ENCODE measurements around the gene PPARD.
"Not testable (repeated sequence)": the region's sequence is repeated elsewhere in the genome, so short reads cannot be mapped to it uniquely, and the experiment has no call there.

The PPARD gene

DNA sequence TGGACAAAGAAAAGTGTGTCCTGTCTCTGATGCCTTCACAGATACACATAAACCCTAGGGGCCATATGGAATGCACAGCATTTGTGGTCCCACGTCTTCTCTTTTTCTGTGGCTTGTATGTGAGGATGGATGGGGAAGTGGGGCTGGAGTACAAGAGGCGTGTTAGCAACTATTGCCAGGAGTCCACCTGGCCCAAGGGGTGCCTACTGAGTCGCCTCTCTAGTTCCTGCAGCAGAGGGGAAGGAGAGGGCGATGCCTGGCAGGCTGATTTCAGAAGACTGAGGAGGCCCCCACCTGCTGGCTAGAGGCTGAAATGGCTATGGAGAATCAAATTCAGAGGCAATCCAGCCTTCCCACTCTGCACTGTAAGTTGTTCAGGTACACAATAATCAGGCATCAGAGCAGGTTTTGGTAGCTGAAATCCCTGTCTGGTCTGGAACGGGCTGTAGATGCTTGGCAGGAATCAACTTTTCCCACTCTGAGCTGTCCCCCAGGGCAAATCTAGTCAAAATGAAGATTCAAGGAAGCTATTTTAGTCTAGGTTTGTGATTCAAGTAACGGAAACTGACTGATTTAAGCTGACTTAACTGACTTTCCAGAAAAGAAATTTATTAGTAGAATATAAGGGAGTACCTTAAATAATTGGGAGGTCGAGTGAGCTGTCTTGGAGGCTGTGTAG is 14.9 kb upstream of the PPARD start:
- Mint-ChIP-seq H3K4me1 (ENCODE audit: low read depth) (peaks cover 19% of the 10 kb centered on the region), H3K36me3 (ENCODE audit: low read depth) (peaks cover 30% of the 10 kb centered on the region), H3K4me3 (no peak overlapping the region), H3K27ac (peak overlapping the region; percentile 90), H3K27me3 (no peaks in the 10 kb centered on the region), H3K9me3 (no peaks in the 10 kb centered on the region)
- DNase-seq = peak; percentile 81

DNA sequence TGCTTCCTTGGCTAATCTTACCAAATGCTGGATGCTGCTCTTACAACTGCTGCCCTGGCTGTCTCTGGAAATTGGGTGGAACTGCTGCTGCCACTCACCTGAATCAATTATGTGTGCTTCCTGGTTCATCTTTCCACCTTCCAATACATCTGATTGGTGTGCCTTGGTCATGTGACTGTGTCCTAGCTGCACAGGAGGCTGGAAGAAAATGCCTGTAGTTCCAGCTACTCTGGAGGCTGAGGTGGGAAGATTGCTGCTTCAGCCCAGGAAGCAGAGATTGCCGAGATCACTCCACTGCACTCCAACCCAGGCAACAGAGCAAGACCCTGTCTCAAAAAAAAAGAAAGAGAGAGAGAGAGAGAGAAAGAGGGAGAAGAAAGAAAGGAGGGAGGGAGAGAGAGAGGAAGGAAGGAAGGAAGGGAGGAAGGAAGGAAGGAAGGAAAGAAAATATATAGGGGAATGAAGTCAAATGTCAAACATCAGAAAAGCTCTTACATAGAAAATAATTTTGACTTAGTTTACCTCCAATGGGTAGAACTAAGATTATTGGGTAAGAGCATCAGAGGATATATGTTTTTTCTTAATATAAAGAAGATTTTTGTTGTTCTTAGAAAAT is 14.1 kb upstream of the PPARD start:
- peak overlapping the region; percentile 70 for H3K27ac Mint-ChIP-seq
- H3K9me3 Mint-ChIP-seq = no peaks in the 10 kb centered on the region
- H3K27me3 Mint-ChIP-seq = no peaks in the 10 kb centered on the region

GRCh38 chr6:35328965-35329364 is 13.4 kb upstream of the PPARD start:
- not testable (repeated sequence) for DNase-seq, H3K27ac Mint-ChIP-seq, H3K27me3 Mint-ChIP-seq, H3K9me3 Mint-ChIP-seq, H3K4me3 Mint-ChIP-seq
- Mint-ChIP-seq H3K4me1 (ENCODE audit: low read depth) (peaks cover 25% of the 10 kb centered on the region), H3K36me3 (ENCODE audit: low read depth) (peaks cover 18% of the 10 kb centered on the region)

More for the DNA sequence above, 14.1 kb upstream of the PPARD start:
- DNase-seq = no peak
- Mint-ChIP-seq H3K36me3 (ENCODE audit: low read depth) (peaks cover 23% of the 10 kb centered on the region), H3K4me3 (no peak overlapping the region), H3K4me1 (ENCODE audit: low read depth) (peaks cover 25% of the 10 kb centered on the region)

GRCh38 chr6:35330541-35331119 is 11.7 kb upstream of the PPARD start:
- Mint-ChIP-seq H3K4me3 (no peak overlapping the region), H3K27ac (no peak overlapping the region), H3K27me3 (no peaks in the 10 kb centered on the region), H3K36me3 (ENCODE audit: low read depth) (peaks cover 8% of the 10 kb centered on the region), H3K9me3 (no peaks in the 10 kb centered on the region), H3K4me1 (ENCODE audit: low read depth) (peaks cover 25% of the 10 kb centered on the region)
- no peak for DNase-seq

GRCh38 chr6:35332074-35332887 is 10.1 kb upstream of the PPARD start:
- not testable (repeated sequence) for H3K27me3 Mint-ChIP-seq; H3K4me3 Mint-ChIP-seq; H3K36me3 Mint-ChIP-seq (ENCODE audit: low read depth); H3K9me3 Mint-ChIP-seq
- Mint-ChIP-seq H3K4me1 (ENCODE audit: low read depth) (peaks cover 25% of the 10 kb centered on the region), H3K27ac (peak overlapping the region; percentile 88)
- peak; percentile 67 for DNase-seq

DNA sequence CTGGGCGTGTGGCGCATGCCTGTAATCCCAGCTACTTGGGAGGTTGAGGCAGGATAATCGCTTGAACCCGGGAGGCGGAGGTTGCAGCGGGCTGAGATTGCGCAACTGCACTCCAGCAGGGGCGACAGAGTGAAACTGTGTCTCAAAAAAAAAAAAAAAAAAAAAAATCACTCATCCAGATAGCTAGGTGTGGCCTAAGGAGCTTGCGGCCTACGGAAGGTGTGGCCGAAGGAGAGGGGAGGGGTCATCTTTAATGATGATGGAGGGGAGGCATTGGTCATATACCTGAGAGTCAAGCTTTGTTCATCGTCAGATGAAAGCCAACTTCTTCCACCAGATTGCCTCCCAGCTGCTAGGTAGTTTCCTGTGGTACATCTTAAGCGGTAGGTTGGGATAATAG is 801 bp upstream of the PPARD start:
- Mint-ChIP-seq H3K36me3 (ENCODE audit: low read depth) (peaks cover 32% of the 10 kb centered on the region), H3K4me3 (no peak overlapping the region), H3K4me1 (ENCODE audit: low read depth) (peaks cover 51% of the 10 kb centered on the region), H3K27me3 (no peaks in the 10 kb centered on the region), H3K27ac (peak overlapping the region; percentile 98), H3K9me3 (no peaks in the 10 kb centered on the region)
- DNase-seq = no peak

DNA sequence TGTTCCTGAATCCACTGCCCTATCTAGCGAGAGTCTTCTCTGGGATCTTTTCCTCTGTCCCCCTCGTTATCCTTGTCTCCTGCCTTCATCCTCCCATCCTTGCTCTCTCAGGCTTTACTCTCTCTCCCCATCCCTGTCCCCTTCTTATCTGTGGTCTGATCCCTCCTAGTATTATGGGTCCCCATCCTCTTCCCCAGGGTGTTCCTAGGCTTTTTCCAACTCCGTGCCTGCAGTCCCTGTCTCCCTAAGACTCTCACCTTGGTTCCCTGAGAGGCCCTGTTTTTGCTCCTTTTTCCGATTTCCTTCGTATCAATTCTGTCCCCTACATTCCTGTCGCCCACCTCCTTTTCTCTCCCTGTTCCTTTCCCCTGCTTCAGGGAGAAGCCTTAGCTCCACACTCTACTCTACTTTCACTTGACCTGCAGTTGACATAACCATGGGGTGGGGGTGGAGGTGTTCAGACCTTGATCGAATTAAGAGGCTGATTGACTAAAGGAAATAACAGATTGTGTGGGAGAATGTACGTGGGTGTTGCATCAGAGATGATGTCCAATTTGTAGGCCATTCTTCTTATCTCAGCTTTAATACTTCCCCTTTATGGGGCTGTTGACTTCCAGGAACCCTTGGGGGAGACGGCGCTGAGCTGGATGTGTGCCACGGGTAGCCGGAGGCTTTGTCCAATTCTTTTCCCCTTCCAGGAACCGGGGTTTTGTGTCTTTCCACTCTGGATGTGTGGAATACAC is 905 bp downstream of the PPARD start:
- no peaks in the 10 kb centered on the region for H3K9me3 Mint-ChIP-seq
- peaks cover 44% of the 10 kb centered on the region for H3K36me3 Mint-ChIP-seq (ENCODE audit: low read depth)
- DNase-seq = peak; percentile 30
- peak overlapping the region; percentile 90 for H3K27ac Mint-ChIP-seq
- H3K4me1 Mint-ChIP-seq (ENCODE audit: low read depth) = peaks cover 53% of the 10 kb centered on the region
- no peaks in the 10 kb centered on the region for H3K27me3 Mint-ChIP-seq
- H3K4me3 Mint-ChIP-seq = peak overlapping the region; percentile 96

DNA sequence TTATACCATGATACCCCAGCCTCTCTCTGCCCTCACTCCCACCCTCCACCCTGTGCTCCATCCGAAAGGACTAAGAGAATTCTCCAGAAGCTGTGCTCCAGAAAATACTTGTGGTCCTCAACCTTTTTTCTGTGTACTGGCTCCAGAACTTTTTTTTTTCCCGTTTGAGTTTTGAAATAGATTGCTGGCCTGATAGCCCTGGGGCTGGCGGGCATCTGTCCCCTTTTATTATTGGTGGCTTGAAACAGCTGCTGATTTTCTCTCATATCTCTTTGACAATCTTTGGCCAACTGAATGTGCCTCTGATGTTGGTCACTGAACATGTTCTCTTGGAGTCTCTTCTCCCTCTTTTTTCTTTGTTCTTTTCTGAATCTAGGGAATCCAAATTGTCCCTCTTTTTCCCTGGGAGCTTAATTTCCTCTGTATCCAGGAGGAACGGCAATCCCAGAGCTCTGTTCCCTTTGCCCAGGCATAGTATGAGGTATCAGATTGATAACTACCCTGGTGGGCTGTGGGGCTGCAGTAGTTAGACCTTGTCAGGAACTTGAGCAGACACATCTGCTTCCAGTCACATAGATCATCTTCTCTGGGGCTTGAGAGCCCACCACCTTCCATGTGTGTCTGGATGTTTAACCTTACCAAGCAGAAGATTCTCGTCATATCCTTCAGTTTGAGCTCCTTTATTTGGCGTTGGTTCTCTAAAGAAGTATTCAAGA is 1.6 kb downstream of the PPARD start:
- H3K27ac Mint-ChIP-seq = peak overlapping the region; percentile 90
- H3K36me3 Mint-ChIP-seq (ENCODE audit: low read depth) = peaks cover 50% of the 10 kb centered on the region
- no peaks in the 10 kb centered on the region for H3K9me3 Mint-ChIP-seq
- peaks cover 60% of the 10 kb centered on the region for H3K4me1 Mint-ChIP-seq (ENCODE audit: low read depth)
- no peaks in the 10 kb centered on the region for H3K27me3 Mint-ChIP-seq
- DNase-seq = peak; percentile 19
- peak overlapping the region; percentile 96 for H3K4me3 Mint-ChIP-seq

DNA sequence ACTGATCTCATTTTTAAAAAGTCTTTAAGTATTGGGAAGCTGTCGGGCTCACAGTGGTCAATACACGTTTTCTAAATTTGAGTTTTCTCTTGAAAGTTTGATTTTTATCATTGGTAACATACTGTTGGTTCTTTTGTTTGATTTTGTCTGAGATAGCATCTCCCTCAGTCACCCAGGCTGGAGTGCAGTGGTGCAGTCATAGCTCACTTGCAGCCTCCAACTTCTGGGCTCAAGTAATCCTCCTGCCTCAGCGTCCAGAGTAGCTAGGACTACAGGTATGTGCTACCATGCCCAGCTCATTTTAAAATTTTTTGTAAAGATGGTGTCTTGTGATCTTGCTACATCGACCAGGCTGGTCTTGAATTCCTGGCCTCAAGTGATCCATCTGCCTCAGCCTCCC is 9.1 kb downstream of the PPARD start:
- Mint-ChIP-seq H3K27ac (peak overlapping the region; percentile 77), H3K4me1 (ENCODE audit: low read depth) (peaks cover 63% of the 10 kb centered on the region), H3K9me3 (no peaks in the 10 kb centered on the region), H3K27me3 (no peaks in the 10 kb centered on the region), H3K4me3 (no peak overlapping the region), H3K36me3 (ENCODE audit: low read depth) (peaks cover 85% of the 10 kb centered on the region)
- no peak for DNase-seq

- no peak overlapping the region for H3K4me3 Mint-ChIP-seq
- no peaks in the 10 kb centered on the region for H3K27me3 Mint-ChIP-seq
- peak overlapping the region; percentile 6 for H3K27ac Mint-ChIP-seq
- H3K9me3 Mint-ChIP-seq = no peaks in the 10 kb centered on the region
- no peak for DNase-seq
- H3K36me3 Mint-ChIP-seq (ENCODE audit: low read depth) = peaks cover 88% of the 10 kb centered on the region
- H3K4me1 Mint-ChIP-seq (ENCODE audit: low read depth) = peaks cover 58% of the 10 kb centered on the region
Measured at GRCh38 chr6:35352735-35353134, 10.4 kb downstream of the PPARD start.

DNA sequence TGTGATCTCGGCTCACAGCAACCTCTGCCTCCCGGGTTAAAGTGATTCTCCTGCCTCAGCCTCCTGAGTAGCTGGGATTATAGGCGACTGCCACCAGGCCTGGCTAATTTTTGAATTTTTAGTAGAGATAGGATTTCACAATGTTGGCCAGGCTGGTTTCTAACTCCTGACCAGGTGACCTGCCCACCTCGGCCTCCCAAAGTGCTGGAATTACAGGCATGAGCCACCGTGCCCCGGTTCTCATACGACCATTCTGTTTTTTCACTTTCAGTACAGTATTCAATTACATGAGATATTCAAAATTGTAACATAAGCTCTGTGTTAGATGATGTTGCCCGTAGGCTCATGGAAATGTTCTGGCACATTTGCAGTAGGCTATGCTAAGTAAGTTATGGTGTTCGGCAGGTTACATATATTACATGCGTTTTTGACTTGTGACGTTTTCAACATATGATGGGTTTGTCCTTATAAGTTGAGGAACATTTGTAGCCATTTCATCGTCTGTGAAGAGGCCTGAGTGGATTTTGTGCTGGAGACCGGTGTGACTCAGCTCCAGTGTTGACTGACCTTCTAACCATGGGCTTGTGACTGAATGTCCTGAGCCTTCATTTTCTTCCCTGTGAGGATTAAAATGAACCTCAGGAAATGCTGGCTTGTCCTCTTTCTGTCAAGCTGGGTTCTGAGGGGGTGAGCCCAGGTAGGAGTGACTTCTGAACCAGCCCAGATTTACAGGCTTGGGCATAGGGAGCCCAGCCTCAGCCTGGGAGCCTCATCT is 12.2 kb downstream of the PPARD start:
- Mint-ChIP-seq H3K27ac (peak overlapping the region; percentile 44), H3K27me3 (no peaks in the 10 kb centered on the region), H3K4me1 (ENCODE audit: low read depth) (peaks cover 53% of the 10 kb centered on the region), H3K4me3 (no peak overlapping the region), H3K36me3 (ENCODE audit: low read depth) (peaks cover 92% of the 10 kb centered on the region), H3K9me3 (no peaks in the 10 kb centered on the region)
- peak; percentile 5 for DNase-seq

- Mint-ChIP-seq H3K36me3 (ENCODE audit: low read depth) (peaks cover 79% of the 10 kb centered on the region), H3K27me3 (no peaks in the 10 kb centered on the region)
Measured at GRCh38 chr6:35356391-35356790, 14.0 kb downstream of the PPARD start.

DNA sequence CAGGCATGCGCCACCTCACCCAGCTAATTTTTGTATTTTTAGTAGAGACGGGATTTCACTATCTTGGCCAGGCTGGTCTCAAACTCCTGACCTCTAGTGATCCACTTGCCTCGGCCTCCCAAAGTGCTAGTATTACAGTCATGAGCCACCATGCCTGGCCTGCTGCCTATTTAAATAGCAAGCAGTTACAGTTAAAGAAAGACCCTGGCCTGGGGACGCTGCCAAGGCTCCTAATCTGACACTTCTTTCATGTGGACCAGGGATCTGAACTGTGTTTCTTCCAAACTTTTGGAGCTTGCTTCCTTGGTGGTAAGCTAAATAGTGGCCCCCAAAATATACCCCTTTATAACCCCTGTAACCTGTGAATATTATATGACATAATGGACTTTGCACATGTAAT is 15.3 kb downstream of the PPARD start:
- Mint-ChIP-seq H3K36me3 (ENCODE audit: low read depth) (peaks cover 68% of the 10 kb centered on the region), H3K4me3 (no peak overlapping the region), H3K4me1 (ENCODE audit: low read depth) (peaks cover 59% of the 10 kb centered on the region), H3K27me3 (no peaks in the 10 kb centered on the region), H3K27ac (no peak overlapping the region), H3K9me3 (no peaks in the 10 kb centered on the region)
- no peak for DNase-seq

More at GRCh38 chr6:35356391-35356790, 14.0 kb downstream of the PPARD start:
- Mint-ChIP-seq H3K4me1 (ENCODE audit: low read depth) (peaks cover 55% of the 10 kb centered on the region), H3K27ac (no peak overlapping the region), H3K9me3 (no peaks in the 10 kb centered on the region), H3K4me3 (no peak overlapping the region)
- DNase-seq = no peak

Measured in activated T-cell treated with anti-CD3 and anti-CD28 coated beads, Interleukin-2, amount 50 U/mL, for 24 hours (primary cell).